Stimulated activated naive CD8-positive, alpha-beta T cell treated with anti-CD3 and anti-CD28 coated beads, Interleukin-15, Interleukin-2, amounts not matched to agents 100 U/mL and 50 U/mL, for 24 hours (primary cell): ENCODE measurements around the gene MYOZ2.
"Not testable (repeated sequence)": the region's sequence is repeated elsewhere in the genome, so short reads cannot be mapped to it uniquely, and the experiment has no call there.

ENCODE experiments used
- ATAC-seq: fragments of 150-1000 bp; cut with Tn5 transposase; one replicate; pipeline ENCODE4 v1.10.0; 2021
- DNase-seq: peaks from one replicate; pipeline ENCODE4 v3.0.0; 2021

Gene MYOZ2

GRCh38 chr4:119128148-119128547, 7.5 kb upstream of the MYOZ2 start:
- no peak for DNase-seq
- no peak for ATAC-seq

DNA sequence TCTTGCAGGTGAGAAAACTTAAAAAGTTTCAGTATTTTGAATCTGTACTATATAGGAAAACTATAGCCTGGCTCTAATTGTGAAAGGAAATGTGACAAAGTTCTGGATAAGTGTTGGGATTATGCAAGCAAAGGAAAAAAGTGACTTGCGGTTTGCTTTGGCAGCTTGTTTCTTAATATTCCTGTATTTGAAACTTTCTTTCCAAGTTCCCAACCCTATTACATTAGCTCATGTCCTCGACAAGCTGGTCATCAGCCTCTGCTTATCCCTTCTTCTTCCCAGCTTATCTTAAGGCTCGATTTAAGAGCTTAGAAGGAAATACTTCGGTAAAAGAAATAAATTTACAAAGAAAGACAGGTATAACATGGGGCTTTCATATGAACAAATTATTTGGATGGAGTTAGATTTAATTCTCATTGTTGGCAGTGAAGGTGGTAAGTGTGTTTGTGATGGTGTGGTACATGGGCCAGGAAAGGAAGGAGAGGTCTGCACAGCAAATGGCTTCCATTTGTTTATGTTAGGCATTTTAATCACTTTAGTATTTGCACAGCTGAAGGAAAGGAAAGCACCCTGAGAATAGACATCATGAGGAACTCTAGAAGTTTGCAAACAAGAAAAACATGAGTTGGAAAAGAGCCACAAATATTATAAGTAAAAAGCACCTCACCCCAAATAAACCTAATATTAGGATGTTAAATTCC, 5.1 kb upstream of the MYOZ2 start:
- ATAC-seq, result no peak
- DNase-seq, result no peak

DNA sequence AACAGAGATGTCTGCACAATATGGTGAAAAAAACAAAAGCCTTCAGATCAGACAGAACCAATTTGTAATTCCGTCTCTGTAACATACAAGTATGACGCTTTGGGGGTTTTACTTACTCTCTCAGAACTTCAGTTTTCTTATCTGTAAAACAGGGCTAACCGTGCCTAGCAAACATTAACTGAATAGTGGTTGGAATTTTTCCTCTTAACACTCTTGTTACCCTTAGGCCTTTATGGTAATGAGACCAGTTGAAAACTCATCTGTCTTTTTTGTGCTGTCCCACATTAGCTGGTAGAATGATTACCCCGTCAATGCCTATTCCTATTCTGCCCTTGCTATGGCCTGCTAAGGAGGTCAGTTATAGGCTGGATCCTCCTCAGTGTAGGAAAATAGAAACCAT, 4.5 kb upstream of the MYOZ2 start:
- DNase-seq (no peak), ATAC-seq (no peak)

GRCh38 chr4:119132306-119132705, 3.3 kb upstream of the MYOZ2 start:
- peak; percentile 43 for ATAC-seq
- DNase-seq, result no peak

DNA sequence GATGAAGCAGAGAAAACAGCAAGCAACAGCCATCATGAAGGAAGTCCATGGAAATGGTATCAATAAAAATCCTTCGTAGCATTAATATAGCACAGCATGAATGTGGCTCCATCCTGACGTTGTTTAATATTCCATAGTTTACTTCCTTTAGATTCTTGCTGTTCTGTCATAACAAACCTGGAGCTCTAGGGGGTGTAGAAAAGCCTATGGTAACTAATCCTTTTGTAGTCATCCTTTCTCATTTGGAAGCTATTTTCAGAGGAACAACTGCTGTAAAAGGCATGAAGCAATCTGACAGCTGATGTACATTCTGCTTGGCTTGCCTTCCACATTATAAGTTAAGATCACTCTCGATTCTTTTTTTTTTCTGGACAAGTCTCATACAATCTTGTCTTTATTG, 914 bp downstream of the MYOZ2 start:
- DNase-seq (no peak), ATAC-seq (no peak)

DNA sequence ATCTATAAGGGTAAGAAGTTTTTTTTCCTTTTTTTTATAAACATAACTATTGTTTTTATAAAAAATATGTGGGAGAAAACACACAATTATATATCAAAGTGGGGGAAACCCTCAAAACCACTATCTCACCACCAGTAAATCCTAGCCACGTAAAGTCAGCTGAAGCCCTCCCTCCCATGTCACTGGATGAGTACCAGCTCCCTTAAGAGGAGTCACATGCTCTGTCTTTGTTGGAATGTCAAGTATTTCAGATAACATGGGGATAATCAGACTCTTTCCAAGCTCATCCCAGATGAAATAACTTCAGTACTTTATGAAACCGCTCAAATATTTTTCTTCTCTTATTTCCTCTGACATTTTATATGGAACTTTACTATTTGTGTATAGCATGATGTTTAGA, 2.4 kb downstream of the MYOZ2 start:
- ATAC-seq (no peak), DNase-seq (no peak)

DNA sequence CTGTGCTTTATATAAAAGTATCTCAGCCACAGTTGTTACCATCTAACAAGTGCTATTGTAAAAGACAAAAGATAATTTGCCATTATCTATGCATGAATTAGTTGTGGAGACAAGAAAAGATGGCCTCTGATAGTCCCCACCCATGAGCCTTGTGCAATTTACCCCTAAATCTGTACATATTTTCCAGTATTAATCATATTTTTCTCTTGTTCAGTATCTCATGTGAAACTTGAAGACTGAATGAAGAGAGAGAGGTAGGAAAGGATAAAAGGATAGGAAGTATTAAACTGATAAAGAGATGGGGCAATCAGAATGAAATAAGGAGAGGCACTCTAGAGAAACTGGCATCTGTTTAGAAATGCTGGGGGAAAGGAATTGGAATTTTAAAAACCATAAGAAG, 3.7 kb downstream of the MYOZ2 start:
- no peak for DNase-seq
- ATAC-seq, result no peak

DNA sequence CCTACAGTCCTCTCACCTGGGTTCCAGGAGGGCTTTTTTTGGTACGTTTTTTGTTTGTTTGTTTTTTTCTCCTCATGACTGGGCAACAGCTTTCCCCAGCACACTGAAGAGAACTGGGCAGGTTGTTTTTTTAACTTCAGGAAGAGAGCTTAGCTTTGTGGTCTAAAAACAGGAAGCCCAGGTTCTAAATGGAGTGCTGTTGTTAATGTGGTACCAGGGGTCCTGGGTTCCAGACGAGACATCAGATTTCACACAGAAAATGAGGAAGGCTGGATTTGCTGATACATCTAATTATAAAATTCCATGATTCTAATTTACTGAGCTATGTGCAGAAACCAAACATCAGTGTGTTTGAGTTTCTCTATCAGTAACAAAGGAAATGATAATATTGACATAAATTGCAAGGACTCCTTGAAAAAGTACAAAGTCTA, 4.2 kb downstream of the MYOZ2 start:
- DNase-seq (no peak), ATAC-seq (no peak)

DNA sequence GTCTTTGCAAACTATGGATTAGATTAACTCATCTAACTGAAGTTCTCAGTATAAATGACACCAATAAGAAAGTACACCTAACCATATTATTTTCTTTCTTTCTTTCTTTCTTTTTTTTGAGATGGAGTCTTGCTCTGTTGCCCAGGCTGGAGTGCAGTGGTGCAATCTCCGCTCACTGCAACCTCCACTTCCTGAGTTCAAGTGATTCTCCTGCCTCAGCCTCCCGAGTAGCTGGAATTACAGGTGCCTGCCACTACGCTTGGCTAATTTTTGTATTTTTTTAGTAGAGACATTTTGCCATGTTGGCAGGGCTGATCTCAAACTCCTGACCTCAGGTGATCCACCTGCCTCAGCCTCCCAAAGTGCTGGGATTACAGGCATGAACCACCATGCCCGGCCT, 5.7 kb downstream of the MYOZ2 start:
- ATAC-seq, DNase-seq: not testable (repeated sequence)

GRCh38 chr4:119142833-119143232, 7.2 kb downstream of the MYOZ2 start:
- ATAC-seq (no peak), DNase-seq (no peak)

GRCh38 chr4:119143341-119143740, 7.7 kb downstream of the MYOZ2 start:
- DNase-seq, ATAC-seq: not testable (repeated sequence)

DNA sequence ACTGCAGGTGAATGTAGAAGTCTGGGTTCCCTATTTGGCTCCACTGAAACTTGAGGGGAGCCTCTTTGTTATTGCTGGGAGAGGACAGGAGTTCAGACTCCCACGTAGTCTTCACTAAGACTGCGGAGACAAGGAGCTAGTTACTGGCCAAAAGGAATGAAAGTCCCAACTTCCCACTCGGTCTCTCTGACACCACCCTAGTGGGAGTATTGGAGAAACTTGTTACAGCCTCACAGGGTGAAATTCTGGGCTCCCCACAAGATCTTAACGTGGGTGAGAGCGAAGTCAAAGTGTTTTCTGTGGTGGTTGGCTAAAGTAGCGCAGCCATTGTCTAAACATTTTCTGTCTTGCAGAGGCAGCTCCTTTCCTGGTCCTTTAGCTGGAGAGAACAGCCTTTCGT, 13.5 kb downstream of the MYOZ2 start:
- ATAC-seq (no peak), DNase-seq (no peak)

DNA sequence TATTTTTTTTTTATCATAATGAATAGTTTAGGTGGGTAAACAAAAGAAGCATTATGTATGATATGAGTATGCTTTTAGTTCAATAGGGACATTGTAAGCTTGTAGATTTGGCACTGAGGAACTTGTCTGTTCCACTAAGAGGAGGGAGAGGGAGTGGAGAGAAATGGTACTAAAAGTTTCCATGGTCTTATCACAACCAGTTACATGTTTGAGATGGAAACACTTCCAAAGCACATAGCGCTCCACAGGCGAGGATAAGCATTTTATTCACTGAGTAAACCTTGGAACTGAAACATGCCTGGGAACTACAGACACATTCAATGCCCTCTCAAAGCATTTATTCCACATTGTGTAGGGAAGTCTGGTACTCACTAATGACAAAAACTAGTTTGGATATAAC, 15.5 kb downstream of the MYOZ2 start:
- ATAC-seq, result no peak

DNA sequence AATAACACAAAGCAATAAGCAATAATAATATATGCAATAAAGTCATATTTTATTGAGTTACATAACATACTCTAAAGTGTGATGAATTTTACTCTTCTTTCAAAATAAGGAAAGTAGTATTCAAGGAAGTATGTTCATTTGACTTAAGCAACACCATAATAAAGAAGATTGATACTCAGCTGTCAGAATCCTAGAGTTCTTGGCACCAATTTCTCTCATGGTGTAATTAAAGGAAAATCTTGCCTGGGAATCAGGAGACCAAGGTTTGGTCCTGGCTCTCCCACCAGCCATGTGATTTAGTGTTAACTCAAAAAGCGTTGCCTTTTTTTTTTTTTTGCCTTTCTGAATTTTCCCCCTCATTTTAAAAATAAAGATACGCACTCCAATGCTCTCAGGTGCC, 17.1 kb downstream of the MYOZ2 start:
- DNase-seq, result no peak
- no peak for ATAC-seq

More for the DNA sequence above, 15.5 kb downstream of the MYOZ2 start:
- no peak for DNase-seq

DNA sequence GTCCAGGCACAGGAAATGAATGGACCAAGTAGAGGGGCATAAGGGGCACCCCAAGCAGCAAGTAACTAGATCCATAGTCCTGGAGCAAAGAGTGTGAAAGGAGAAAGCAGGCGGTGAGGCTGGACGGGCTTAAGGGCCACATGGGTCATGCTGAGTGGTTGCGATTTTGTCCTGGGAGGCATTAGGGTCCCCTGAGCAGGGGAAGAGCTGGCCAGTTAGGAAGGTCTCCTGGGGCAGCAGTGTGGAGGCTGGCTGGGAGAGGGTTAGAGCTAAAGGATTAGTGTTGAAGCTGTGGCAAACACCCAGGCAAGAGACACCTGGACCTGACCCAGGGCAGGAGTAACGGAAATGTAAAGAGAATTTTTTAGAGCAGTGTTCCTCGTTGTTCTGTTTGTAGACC, 26.5 kb downstream of the MYOZ2 start:
- DNase-seq, result no peak
- ATAC-seq, result no peak

DNA sequence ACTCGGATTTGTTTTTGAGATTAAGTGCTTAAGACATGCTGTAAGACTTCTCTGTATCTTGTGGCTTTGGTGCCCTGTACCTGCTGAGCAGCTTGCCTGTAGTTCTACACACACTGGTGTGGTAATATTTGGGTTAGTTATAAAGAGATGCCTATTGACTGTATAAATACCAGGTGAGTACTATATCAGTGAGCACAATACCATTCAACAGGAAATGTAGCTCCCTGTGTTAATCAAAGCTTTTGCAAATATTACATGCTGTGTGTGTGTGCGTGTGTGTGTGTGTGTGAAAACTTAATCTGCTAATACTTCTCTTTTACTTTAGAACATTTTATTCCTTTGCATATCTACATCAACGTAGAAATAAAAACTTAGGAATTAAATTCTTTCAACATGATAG, 30.1 kb downstream of the MYOZ2 start:
- ATAC-seq (no peak), DNase-seq (no peak)

DNA sequence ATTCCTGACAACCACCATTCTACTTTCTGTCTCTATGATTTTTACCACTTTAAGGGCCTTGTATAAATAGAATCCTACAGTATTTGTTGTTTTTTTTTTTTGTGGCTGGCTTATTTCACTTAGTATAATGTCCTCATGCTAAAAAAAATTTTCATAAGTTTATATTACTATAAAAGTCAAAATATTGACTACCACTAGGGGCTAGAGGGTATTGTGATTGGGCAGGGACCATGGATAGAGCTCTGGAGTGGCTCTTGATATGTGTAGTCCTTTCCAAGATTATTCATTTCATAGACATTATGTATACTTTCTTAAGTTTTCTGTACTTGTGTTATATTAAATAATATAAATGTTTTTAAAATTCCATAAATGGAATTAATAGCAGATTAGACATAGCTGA, 34.6 kb downstream of the MYOZ2 start:
- DNase-seq, result no peak
- ATAC-seq, result no peak

- DNase-seq (no peak), ATAC-seq (no peak)
These were observed 36.6 kb downstream of the MYOZ2 start for GRCh38 chr4:119172223-119172622.

GRCh38 chr4:119173729-119174361, 38.2 kb downstream of the MYOZ2 start:
- DNase-seq, ATAC-seq: not testable (repeated sequence)

- no peak for DNase-seq
- no peak for ATAC-seq
These were observed 43.4 kb downstream of the MYOZ2 start for GRCh38 chr4:119179011-119179410.

DNA sequence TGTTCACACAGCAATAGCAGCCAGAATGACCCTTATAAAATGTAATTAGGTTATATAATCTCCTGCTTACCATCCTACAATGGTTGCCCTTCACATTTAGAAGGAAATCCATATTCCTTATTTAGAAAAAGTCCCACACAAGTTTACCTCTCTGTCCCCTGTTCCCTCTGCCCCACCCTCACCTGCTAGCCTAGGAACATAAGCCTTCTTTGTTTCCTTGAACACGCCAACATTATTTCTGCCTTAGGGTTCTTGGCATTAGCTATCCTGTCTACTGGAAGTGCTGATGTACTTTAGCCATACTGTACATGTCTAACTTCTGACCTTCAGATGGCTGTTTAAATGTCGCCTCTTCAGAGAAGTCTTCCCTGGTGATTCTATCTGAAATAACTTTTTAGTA, 48.5 kb downstream of the MYOZ2 start:
- no peak for DNase-seq
- no peak for ATAC-seq

DNA sequence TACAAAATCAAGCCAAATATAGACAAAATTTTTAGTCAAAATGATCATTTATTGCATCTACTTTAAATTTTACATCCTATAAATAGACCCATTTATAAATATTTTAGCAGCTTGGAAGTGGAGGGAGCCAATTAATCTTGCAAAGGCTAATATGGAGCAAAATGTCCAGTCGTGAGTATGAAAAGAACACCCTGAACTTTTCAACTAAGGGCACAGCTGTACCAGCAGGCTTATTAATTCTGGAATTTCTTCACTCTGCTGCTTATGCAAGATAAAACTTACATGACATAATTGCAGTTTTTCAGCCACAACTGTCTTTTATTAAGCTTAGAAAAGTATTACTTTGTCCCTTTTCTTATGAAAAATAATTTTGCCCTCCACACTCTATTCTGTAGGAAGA, 54.0 kb downstream of the MYOZ2 start:
- DNase-seq (no peak), ATAC-seq (no peak)

- ATAC-seq (no peak), DNase-seq (no peak)
These were observed 54.7 kb downstream of the MYOZ2 start for GRCh38 chr4:119190354-119190753.

DNA sequence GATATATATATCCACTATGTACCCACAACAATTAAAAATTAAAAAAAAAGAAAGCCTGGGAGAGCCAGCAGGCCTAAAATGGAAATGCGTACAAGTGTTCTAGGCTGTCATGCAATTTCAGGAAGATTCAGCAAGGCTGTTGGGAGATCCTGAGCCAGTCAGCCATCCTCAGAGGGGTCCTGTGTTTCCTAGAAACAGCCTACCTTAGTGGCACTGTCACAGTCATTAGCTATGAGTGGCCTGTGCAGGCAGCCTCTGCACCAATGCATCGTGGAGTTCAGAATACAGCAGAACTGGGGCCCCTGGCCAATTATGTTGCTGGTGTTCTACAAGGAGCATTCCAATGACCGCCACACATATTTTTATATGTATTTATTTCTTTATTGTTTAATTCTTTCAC, 55.9 kb downstream of the MYOZ2 start:
- DNase-seq (no peak), ATAC-seq (no peak)
